GM12878 (cell line): ENCODE data around the gene PCDHA4. TPM values are rescaled to one million over a fixed set of nuclear protein-coding genes. Genes with fewer than 3 reads are reported as not detected.
"Not testable (repeated sequence)": the region's sequence is repeated elsewhere in the genome, so short reads cannot be mapped to it uniquely, and the experiment has no call there.

Experiments used
- ATAC-seq: fragments of 200-7000 bp; cut with Tn5 transposase; 3 replicates; pipeline ENCODE4 v1.9.1; 2020; ENCODE audit warnings: mild to moderate bottlenecking, moderate library complexity
- BruUV-seq: library from RNA; stranded (reverse); fragments of 400-500 nt; replicated peaks from 2 replicates; lab custom pipeline; 2021; lab: Mats Ljungman, UMichigan
- CTCF ChIA-PET: fragments of 300-600 bp; sonication (Branson Sonifier 250); formaldehyde crosslinking; extraction: SDS; loops from one replicate; lab custom pipeline; 2021; ENCODE audit warnings: inconsistent platforms; lab: Yijun Ruan, JAX
- POLR2A ChIA-PET: fragments of 350-600 bp; formaldehyde crosslinking; extraction: SDS; loops from one replicate; lab custom pipeline; 2021; ENCODE audit warnings: inconsistent platforms; lab: Charles Lee
- RAD21 ChIA-PET: fragments of 300-600 bp; sonication (Branson Sonifier 250); formaldehyde crosslinking; loops from one replicate; lab custom pipeline; 2023; ENCODE audit warnings: antibody characterized with exemption; ENCODE audit not compliant: unreplicated experiment; lab: Charles Lee
- SMC1A ChIA-PET: fragments of 300-600 bp; sonication (Branson Sonifier 250); formaldehyde crosslinking; loops from one replicate; lab custom pipeline; 2023; ENCODE audit not compliant: unreplicated experiment, uncharacterized antibody; lab: Charles Lee
- DNase-seq: peaks from one replicate; pipeline ENCODE4 v3.0.0-alpha.2; 2011; ENCODE audit warnings: low read depth, low spot score
- FAIRE-seq: peaks from 3 replicates; lab custom pipeline; 2011; peaks lifted over from hg19 to GRCh38; lab: Jason Lieb, UNC
- H2AFZ ChIP-seq: 2 replicates; pipeline ENCODE4 v1.6.0; 2011; ENCODE audit warnings: low read depth, low read length, control low read depth; ENCODE audit not compliant: control insufficient read depth
- H3K27ac ChIP-seq: 2 replicates; pipeline ENCODE4 v1.5.1; 2011; ENCODE audit warnings: control low read depth; ENCODE audit not compliant: control insufficient read depth, insufficient read depth
- H3K27me3 ChIP-seq, 2 experiments: replicated peaks in 1 of 2; 2 replicates each; pipeline versions ENCODE4 v1.6.0 to v1.6.1; 2011; ENCODE audit warnings: low read length in 1 of 2; ENCODE audit not compliant: control insufficient read depth in 2 of 2, insufficient read depth in 2 of 2
- H3K36me3 ChIP-seq, 2 experiments: 2 replicates each; pipeline ENCODE4 v1.5.1; 2011; ENCODE audit warnings: low read length in 1 of 2; ENCODE audit not compliant: control insufficient read depth in 2 of 2, insufficient read depth in 2 of 2
- H3K4me1 ChIP-seq: 2 replicates; pipeline ENCODE4 v1.6.1; 2011; ENCODE audit warnings: mild to moderate bottlenecking, low read length, moderate library complexity, mixed read lengths; ENCODE audit not compliant: control insufficient read depth, insufficient read depth
- H3K4me2 ChIP-seq: 2 replicates; pipeline ENCODE4 v1.6.0; 2011; ENCODE audit warnings: control low read depth; ENCODE audit not compliant: control insufficient read depth, insufficient read depth
- H3K4me3 ChIP-seq: fragments of 200-600 bp; sonication (generic); 2 replicates; pipeline ENCODE4 v1.5.1; 2016
- H3K79me2 ChIP-seq: 2 replicates; pipeline ENCODE4 v1.6.0; 2011; ENCODE audit warnings: low read length; ENCODE audit not compliant: control insufficient read depth, insufficient read depth
- H3K9ac ChIP-seq: 2 replicates; pipeline ENCODE4 v1.8.0; 2011; ENCODE audit warnings: low read length, control low read depth, mixed read lengths; ENCODE audit not compliant: control insufficient read depth, insufficient read depth
- H3K9me3 ChIP-seq: replicated peaks from 3 replicates; pipeline ENCODE4 v1.5.1; 2011; ENCODE audit warnings: mild to moderate bottlenecking, low read length; ENCODE audit not compliant: control insufficient read depth, insufficient read depth
- H4K20me1 ChIP-seq: 2 replicates; pipeline ENCODE4 v1.6.0; 2011; ENCODE audit not compliant: control insufficient read depth, insufficient read depth
- ELK1 ChIP-seq: IDR thresholded peaks from 2 replicates; pipeline ENCODE4 v1.6.1; 2012; ENCODE audit warnings: low read depth, low read length, improper control_type of control experiment
- FOXK2 ChIP-seq: fragments of 450-650 bp; IDR thresholded peaks from 2 replicates; pipeline ENCODE4 v1.6.1; 2017; ENCODE audit warnings: mild to moderate bottlenecking, moderate library complexity
- HCFC1 ChIP-seq: fragments of 150-350 bp; IDR thresholded peaks from 2 replicates; pipeline ENCODE4 v1.6.1; 2014; ENCODE audit warnings: low read length
- POU2F2 ChIP-seq: IDR thresholded peaks from 3 replicates; pipeline ENCODE4 v1.6.1; 2011; ENCODE audit warnings: low read depth, mild to moderate bottlenecking, low read length, borderline replicate concordance
- SIN3A ChIP-seq: IDR thresholded peaks from 2 replicates; pipeline ENCODE4 v1.6.1; 2012; ENCODE audit warnings: low read depth, low read length, improper control_type of control experiment
- SKIL ChIP-seq: fragments of 450-650 bp; IDR thresholded peaks from 2 replicates; pipeline ENCODE4 v1.6.1; 2017; ENCODE audit warnings: mild to moderate bottlenecking, low read depth, inconsistent platforms; ENCODE audit not compliant: poor library complexity, severe bottlenecking
- SUZ12 ChIP-seq: fragments of 200-600 bp; sonication (generic); IDR thresholded peaks from one replicate; pipeline ENCODE4 v1.6.1; 2018; ENCODE audit warnings: antibody characterized with exemption, mild to moderate bottlenecking; ENCODE audit not compliant: unreplicated experiment
- TAF1 ChIP-seq: IDR thresholded peaks from 2 replicates; pipeline ENCODE4 v1.6.1; 2011; ENCODE audit warnings: mild to moderate bottlenecking, low read depth, low read length, borderline replicate concordance
- WGBS: methylation state at CpG from one replicate; pipeline ENCODE4 v1.1.6; 2016; ENCODE audit warnings: low lambda C conversion rate; ENCODE audit not compliant: insufficient replicate concordance, insufficient coverage; ENCODE audit errors: missing lambda C conversion rate; 5-methylcytosine and 5-hydroxymethylcytosine counted together
- in situ Hi-C: fragments of 300-500 bp; cut with MboI; formaldehyde crosslinking; loops from 9 replicates; pipeline ENCODE4 v1.14.3; 2018; ENCODE audit warnings: mixed read lengths
- intact Hi-C: fragments of 100-400 bp; cut with micrococcal nuclease; formaldehyde crosslinking; loops from one replicate; pipeline ENCODE4 v1.14.2; 2022; ENCODE audit not compliant: unreplicated experiment
- polyA plus RNA-seq, 11 experiments: library from polyadenylated mRNA; depleted of rRNA in 4 of 11; unstranded in 6 of 11; stranded (reverse) in 5 of 11; fragments of >200 nt; fragmentation: Nextera tagmentation in 4 of 11; fragmentation: Illumina TruSeq in 1 of 11; extraction: Ambion mirVana in 4 of 11; extraction: Trizol in 1 of 11; gene quantifications; 1 replicate in 1 of 11; 2 replicates in 10 of 11; pipeline versions ENCODE4 v1.2.1 to v1.2.3, GENCODE V29; 2011 to 2016; ENCODE audit warnings: inconsistent platforms in 2 of 11, missing spikeins in 2 of 11, low read depth in 1 of 11
- total RNA-seq, 4 experiments: library from RNA; depleted of rRNA in 3 of 4; stranded (reverse); fragments of >200 nt in 3 of 4; fragmentation: Illumina TruSeq in 1 of 4; extraction: Trizol in 1 of 4; gene quantifications; 2 replicates each; pipeline versions ENCODE4 v1.2.1 to v1.2.3, GENCODE V29; 2013 to 2021
- TF ChIP-seq, protein P1 (sequence below): fragments of 450-650 bp; IDR thresholded peaks from 2 replicates; pipeline ENCODE4 v1.6.1; 2017; ENCODE audit warnings: mild to moderate bottlenecking, moderate library complexity

The PCDHA4 gene
- total and polyA plus RNA-seq, 10 of the 15 experiments (the other 5 are each of a cell fraction or from before 2014, with no cell fraction given): not detected

- RAD21 ChIA-PET, intact Hi-C loops, H3K9ac ChIP-seq, CTCF ChIA-PET, H3K79me2 ChIP-seq, H3K27me3 ChIP-seq, DNase-seq, H4K20me1 ChIP-seq, H3K4me1 ChIP-seq, H3K4me3 ChIP-seq, ATAC-seq, BruUV-seq, H3K9me3 ChIP-seq, FAIRE-seq, H3K4me2 ChIP-seq, POLR2A ChIA-PET, in situ Hi-C loops, H3K27ac ChIP-seq, SMC1A ChIA-PET, H2AFZ ChIP-seq, H3K36me3 ChIP-seq: not testable (repeated sequence)
- WGBS: 79% methylated on average over 59 of the region's 72 CpGs
Measured at GRCh38 chr5:140796072-140796717, 10.7 kb upstream of the PCDHA4 start.

DNA sequence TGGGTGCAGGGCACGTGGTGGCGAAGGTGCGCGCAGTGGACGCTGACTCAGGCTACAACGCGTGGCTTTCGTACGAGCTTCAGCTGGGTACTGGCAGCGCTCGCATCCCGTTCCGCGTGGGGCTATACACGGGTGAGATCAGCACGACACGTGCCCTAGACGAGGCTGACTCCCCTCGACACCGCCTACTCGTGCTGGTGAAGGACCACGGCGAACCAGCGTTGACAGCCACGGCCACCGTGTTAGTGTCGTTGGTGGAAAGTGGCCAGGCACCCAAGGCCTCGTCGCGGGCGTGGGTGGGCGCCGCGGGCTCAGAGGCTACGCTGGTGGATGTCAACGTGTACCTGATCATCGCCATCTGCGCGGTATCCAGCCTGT is 10.2 kb upstream of the PCDHA4 start:
- no peak overlapping the region for H3K27ac ChIP-seq
- no peaks in the 10 kb centered on the region for H3K36me3 ChIP-seq
- H3K4me3 ChIP-seq: no peak overlapping the region
- ChIA-PET RAD21 (no interaction called here), SMC1A (no interaction called here), CTCF (no interaction called here), POLR2A (no interaction called here)
- no peak overlapping the region for H3K4me2 ChIP-seq
- H3K79me2 ChIP-seq: no peaks in the 10 kb centered on the region
- no peaks in the 10 kb centered on the region for H3K27me3 ChIP-seq
- intact Hi-C loops: no loop called here
- H2AFZ ChIP-seq: no peak overlapping the region
- DNase-seq: no peak
- WGBS: 78% methylated on average over 33 of the region's 39 CpGs
- no peak overlapping the region for H3K9ac ChIP-seq
- H4K20me1 ChIP-seq: no peaks in the 10 kb centered on the region
- peaks cover 1% of the 10 kb centered on the region; the same call in 2 of the 3 replicates for H3K9me3 ChIP-seq
- ATAC-seq: no peak
- BruUV-seq: no TSS peak
- no peaks in the 10 kb centered on the region for H3K4me1 ChIP-seq
- in situ Hi-C loops: no loop called here
- FAIRE-seq: no peak
- TF ChIP-seq FOXK2 (no peak), TAF1 (no peak), POU2F2 (no peak), HCFC1 (no peak), SKIL (no peak), ELK1 (no peak), SIN3A (no peak), SUZ12 (no peak)
- TF ChIP-seq, protein P1, sequence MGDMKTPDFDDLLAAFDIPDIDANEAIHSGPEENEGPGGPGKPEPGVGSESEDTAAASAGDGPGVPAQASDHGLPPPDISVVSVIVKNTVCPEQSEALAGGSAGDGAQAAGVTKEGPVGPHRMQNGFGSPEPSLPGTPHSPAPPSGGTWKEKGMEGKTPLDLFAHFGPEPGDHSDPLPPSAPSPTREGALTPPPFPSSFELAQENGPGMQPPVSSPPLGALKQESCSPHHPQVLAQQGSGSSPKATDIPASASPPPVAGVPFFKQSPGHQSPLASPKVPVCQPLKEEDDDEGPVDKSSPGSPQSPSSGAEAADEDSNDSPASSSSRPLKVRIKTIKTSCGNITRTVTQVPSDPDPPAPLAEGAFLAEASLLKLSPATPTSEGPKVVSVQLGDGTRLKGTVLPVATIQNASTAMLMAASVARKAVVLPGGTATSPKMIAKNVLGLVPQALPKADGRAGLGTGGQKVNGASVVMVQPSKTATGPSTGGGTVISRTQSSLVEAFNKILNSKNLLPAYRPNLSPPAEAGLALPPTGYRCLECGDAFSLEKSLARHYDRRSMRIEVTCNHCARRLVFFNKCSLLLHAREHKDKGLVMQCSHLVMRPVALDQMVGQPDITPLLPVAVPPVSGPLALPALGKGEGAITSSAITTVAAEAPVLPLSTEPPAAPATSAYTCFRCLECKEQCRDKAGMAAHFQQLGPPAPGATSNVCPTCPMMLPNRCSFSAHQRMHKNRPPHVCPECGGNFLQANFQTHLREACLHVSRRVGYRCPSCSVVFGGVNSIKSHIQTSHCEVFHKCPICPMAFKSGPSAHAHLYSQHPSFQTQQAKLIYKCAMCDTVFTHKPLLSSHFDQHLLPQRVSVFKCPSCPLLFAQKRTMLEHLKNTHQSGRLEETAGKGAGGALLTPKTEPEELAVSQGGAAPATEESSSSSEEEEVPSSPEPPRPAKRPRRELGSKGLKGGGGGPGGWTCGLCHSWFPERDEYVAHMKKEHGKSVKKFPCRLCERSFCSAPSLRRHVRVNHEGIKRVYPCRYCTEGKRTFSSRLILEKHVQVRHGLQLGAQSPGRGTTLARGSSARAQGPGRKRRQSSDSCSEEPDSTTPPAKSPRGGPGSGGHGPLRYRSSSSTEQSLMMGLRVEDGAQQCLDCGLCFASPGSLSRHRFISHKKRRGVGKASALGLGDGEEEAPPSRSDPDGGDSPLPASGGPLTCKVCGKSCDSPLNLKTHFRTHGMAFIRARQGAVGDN: no peak
